Endothelial cell of umbilical vein (primary cell): ENCODE measurements around the gene PARVA. TPM values are rescaled to one million over a fixed set of nuclear protein-coding genes. Genes with fewer than 3 reads are reported as not detected.

Experiments used
- BruUV-seq: library from RNA; stranded (reverse); fragments of 400-500 nt; replicated peaks from 2 replicates; lab custom pipeline; 2021; lab: Mats Ljungman, UMichigan
- CTCF ChIA-PET: fragments of 300-600, 350-600 bp; sonication (Branson Sonifier 250); formaldehyde crosslinking; loops from one replicate; lab custom pipeline; 2021; ENCODE audit warnings: antibody characterized with exemption, inconsistent platforms; lab: Charles Lee
- POLR2A ChIA-PET: fragments of 300-600, 350-600 bp; sonication (Branson Sonifier 250); formaldehyde crosslinking; loops from one replicate; lab custom pipeline; 2021; ENCODE audit warnings: antibody characterized with exemption, inconsistent platforms; lab: Charles Lee
- DNase-seq: peaks from one replicate; pipeline ENCODE4 v3.0.0-alpha.2; 2011; ENCODE audit warnings: low read depth, low spot score
- FAIRE-seq: peaks from 2 replicates; lab custom pipeline; 2011; peaks lifted over from hg19 to GRCh38; lab: Jason Lieb, UNC
- H2AFZ ChIP-seq: 2 replicates; pipeline ENCODE4 v1.6.0; 2012; ENCODE audit warnings: low read depth, low read length, control low read depth, inconsistent platforms
- H3K27ac ChIP-seq: 2 replicates; pipeline ENCODE4 v1.5.1; 2011; ENCODE audit warnings: low read depth, mild to moderate bottlenecking, control low read depth, low read length, moderate library complexity; ENCODE audit not compliant: insufficient read depth
- H3K27me3 ChIP-seq, 2 experiments: 2 replicates each; pipeline versions ENCODE4 v1.6.0 to v1.6.1; 2011; ENCODE audit warnings: low read length in 2 of 2, mixed read lengths in 1 of 2; ENCODE audit not compliant: control insufficient read depth in 2 of 2, insufficient read depth in 2 of 2
- H3K36me3 ChIP-seq, 2 experiments: 2 replicates in 1 of 2; 3 replicates in 1 of 2; pipeline ENCODE4 v1.5.1; 2011; ENCODE audit warnings: low read length in 2 of 2, mild to moderate bottlenecking in 1 of 2, moderate library complexity in 1 of 2; ENCODE audit not compliant: control insufficient read depth in 2 of 2, insufficient read depth in 2 of 2; ENCODE audit errors: extremely low read depth in 1 of 2
- H3K4me1 ChIP-seq: 3 replicates; pipeline ENCODE4 v1.5.1; 2011; ENCODE audit warnings: mild to moderate bottlenecking, low read length; ENCODE audit not compliant: control insufficient read depth, insufficient read depth; ENCODE audit errors: extremely low read depth
- H3K4me2 ChIP-seq: 2 replicates; pipeline ENCODE4 v1.6.1; 2011; ENCODE audit warnings: low read length, control low read depth, mixed read lengths; ENCODE audit not compliant: insufficient read depth
- H3K4me3 ChIP-seq, 3 experiments: fragments of 200-600 bp in 1 of 3; sonication (generic), shearing (Covaris generic) in 1 of 3; replicated peaks in 1 of 3; 2 replicates each; pipeline ENCODE4 v1.5.1; 2011 to 2016; ENCODE audit warnings: control low read depth in 3 of 3, low read length in 3 of 3, mild to moderate bottlenecking in 2 of 3, inconsistent platforms in 1 of 3, low read depth in 1 of 3, moderate library complexity in 1 of 3; ENCODE audit not compliant: insufficient read depth in 1 of 3
- H3K79me2 ChIP-seq: 2 replicates; pipeline ENCODE4 v1.6.0; 2012; ENCODE audit warnings: low read length, inconsistent platforms; ENCODE audit not compliant: control insufficient read depth, insufficient read depth
- H3K9ac ChIP-seq: replicated peaks from 2 replicates; pipeline ENCODE3; 2011; ENCODE audit warnings: low read length, control low read depth; ENCODE audit not compliant: insufficient read depth; ENCODE audit errors: extremely low read depth
- H3K9me1 ChIP-seq: replicated peaks from 3 replicates; pipeline ENCODE4 v1.6.0; 2011; ENCODE audit warnings: mild to moderate bottlenecking, low read length; ENCODE audit not compliant: control insufficient read depth, insufficient read depth; ENCODE audit errors: extremely low read depth
- H3K9me3 ChIP-seq: replicated peaks from 2 replicates; pipeline ENCODE4 v1.5.1; 2012; ENCODE audit warnings: low read length, inconsistent platforms; ENCODE audit not compliant: control insufficient read depth, insufficient read depth
- H4K20me1 ChIP-seq: replicated peaks from 2 replicates; pipeline ENCODE3; 2011; ENCODE audit warnings: mild to moderate bottlenecking, low read length; ENCODE audit not compliant: control insufficient read depth, insufficient read depth; ENCODE audit errors: extremely low read depth
- CTCF ChIP-seq, 2 donors: IDR thresholded peaks; 1 replicate in 1 of 2; 2 replicates in 1 of 2; pipeline ENCODE4 v1.5.1; 2011; ENCODE audit warnings: low read length in 2 of 2, mild to moderate bottlenecking in 2 of 2, moderate library complexity in 2 of 2, control low read depth in 1 of 2, inconsistent platforms in 1 of 2, low read depth in 1 of 2; ENCODE audit not compliant: insufficient read depth in 1 of 2; ENCODE audit errors: extremely low read depth in 1 of 2
- EZH2 ChIP-seq: IDR thresholded peaks from 2 replicates; pipeline ENCODE4 v1.6.1; 2012; ENCODE audit warnings: borderline replicate concordance, low read depth, mild to moderate bottlenecking, moderate library complexity, low read length, inconsistent platforms; ENCODE audit not compliant: severe bottlenecking
- FOS ChIP-seq: IDR thresholded peaks from 2 replicates; pipeline ENCODE4 v1.6.1; 2011; ENCODE audit warnings: mild to moderate bottlenecking, low read length, moderate library complexity, borderline replicate concordance; ENCODE audit not compliant: insufficient read depth
- GATA2 ChIP-seq: IDR thresholded peaks from 2 replicates; pipeline ENCODE4 v1.7.0; 2011; ENCODE audit warnings: low read depth, mild to moderate bottlenecking, moderate library complexity, mixed read lengths, low read length; ENCODE audit not compliant: insufficient read length, insufficient read depth
- JUN ChIP-seq: IDR thresholded peaks from 2 replicates; pipeline ENCODE4 v1.6.1; 2011; ENCODE audit warnings: borderline replicate concordance, low read depth; ENCODE audit not compliant: insufficient read length, insufficient read depth
- MAX ChIP-seq: IDR thresholded peaks from 2 replicates; pipeline ENCODE4 v1.6.1; 2011; ENCODE audit not compliant: insufficient read depth, insufficient read length
- MYC ChIP-seq: IDR thresholded peaks from one replicate; pipeline ENCODE4 v1.6.1; 2011; ENCODE audit warnings: mild to moderate bottlenecking, low read depth, low read length
- POLR2A ChIP-seq: IDR thresholded peaks from 2 replicates; pipeline ENCODE4 v1.6.1; 2012; ENCODE audit warnings: low read depth, mild to moderate bottlenecking, control low read depth, low read length
- POLR2AphosphoS5 ChIP-seq: IDR thresholded peaks from 2 replicates; pipeline ENCODE4 v1.6.1; 2012; ENCODE audit warnings: low read depth, mild to moderate bottlenecking, control low read depth, low read length, moderate library complexity; ENCODE audit not compliant: insufficient read depth
- dilution Hi-C: fragments of 300-500 bp; cut with MboI; formaldehyde crosslinking; loops from one replicate; pipeline ENCODE4 v1.15.0; 2019; ENCODE audit warnings: low sequenced_read_pairs; ENCODE audit not compliant: extremely low pct_ligation_motif_present
- intact Hi-C: fragments of 100-400 bp; cut with micrococcal nuclease; formaldehyde crosslinking; loops from one replicate; pipeline ENCODE4 v1.10.0; 2022
- polyA plus RNA-seq, 4 experiments: library from polyadenylated mRNA; depleted of rRNA in 3 of 4; stranded (reverse) in 3 of 4; unstranded in 1 of 4; fragments of >200 nt; gene quantifications; 2 replicates each; pipeline versions ENCODE4 v1.2.1 to v1.2.3, GENCODE V29; 2011 to 2012; ENCODE audit warnings: missing spikeins in 1 of 4
- total RNA-seq: library from RNA; stranded (reverse); gene quantifications from 2 replicates; pipeline ENCODE4 v1.2.3, GENCODE V29; 2021

PARVA gene
- total and polyA plus RNA-seq, 2 donors (not counting 3 experiments of a cell fraction or from before 2014, with no cell fraction given) = 40.6 to 104 TPM

GRCh38 chr11:12380565-12381325 lies 3.4 kb downstream of the PARVA start:
- Histone ChIP-seq H3K36me3 (peaks cover 0 to 3% of the 10 kb centered on the region in 2 experiments), H3K9me3 (no peaks in the 10 kb centered on the region), H3K27ac (no peak overlapping the region), H3K27me3 (no peaks in the 10 kb centered on the region), H4K20me1 (peaks cover 4% of the 10 kb centered on the region), H3K4me3 (no peak overlapping the region), H3K9me1 (no peaks in the 10 kb centered on the region), H3K9ac (no peak overlapping the region), H3K4me1 (peaks cover 16% of the 10 kb centered on the region), H3K4me2 (no peak overlapping the region), H2AFZ (no peak overlapping the region), H3K79me2 (peaks cover 73% of the 10 kb centered on the region)
- ChIA-PET CTCF (interaction anchor here (1.0 to 1.4 kb wide), 2 partner anchors 8 to 49 kb away, joined by 5 read pairs; no protein-coding TSS in a partner anchor), POLR2A (no interaction called here)
- DNase-seq (no peak), FAIRE-seq (no peak)
- dilution Hi-C loops = no loop called here
- TF ChIP-seq GATA2 (no peak), FOS (no peak), EZH2 (no peak), POLR2A (no peak), CTCF (IDR thresholded peaks at IDR 0.05; ENCODE audit: extremely low read depth in 1 of 2, insufficient read depth in 1 of 2, low read depth in 1 of 2, low read length in 2 of 2) (no peak), MYC (no peak), POLR2AphosphoS5 (no peak), JUN (no peak), MAX (no peak)
- intact Hi-C loops = no loop called here
- BruUV-seq = no TSS peak
